ENCODE measurements around the gene TNNI2.
"Not testable (repeated sequence)": the region's sequence is repeated elsewhere in the genome, so short reads cannot be mapped to it uniquely, and the experiment has no call there.

TNNI2 gene

GRCh38 chr11:1875093-1875850, 36.5 kb downstream of the TNNI2 start:
- DNase-seq (ENCODE audit: low spot score) = no peak

GRCh38 chr11:1875851-1876301, 37.1 kb downstream of the TNNI2 start:
- not testable (repeated sequence) for DNase-seq (ENCODE audit: low spot score)

GRCh38 chr11:1876361-1877063, 37.7 kb downstream of the TNNI2 start:
- DNase-seq (ENCODE audit: low spot score) = peak; percentile 24

GRCh38 chr11:1877211-1878136, 38.7 kb downstream of the TNNI2 start:
- DNase-seq (ENCODE audit: low spot score) = no peak

- no peak for DNase-seq (ENCODE audit: low spot score)
Measured at GRCh38 chr11:1878137-1879031, 39.6 kb downstream of the TNNI2 start.

- DNase-seq (ENCODE audit: low spot score) = no peak
Measured at GRCh38 chr11:1879342-1879940, 40.7 kb downstream of the TNNI2 start.

- no peak for DNase-seq (ENCODE audit: low spot score)
Measured at GRCh38 chr11:1879941-1880720, 41.4 kb downstream of the TNNI2 start.

GRCh38 chr11:1880746-1881441, 42.1 kb downstream of the TNNI2 start:
- no peak for DNase-seq (ENCODE audit: low spot score)

GRCh38 chr11:1881442-1882264, 42.9 kb downstream of the TNNI2 start:
- DNase-seq (ENCODE audit: low spot score) = no peak

GRCh38 chr11:1882265-1883238, 43.8 kb downstream of the TNNI2 start:
- DNase-seq (ENCODE audit: low spot score) = peak; percentile 52

GRCh38 chr11:1883346-1884302, 44.8 kb downstream of the TNNI2 start:
- no peak for DNase-seq (ENCODE audit: low spot score)

- DNase-seq (ENCODE audit: low spot score) = no peak
Measured at GRCh38 chr11:1884303-1884700, 45.5 kb downstream of the TNNI2 start.

GRCh38 chr11:1886551-1886950, 47.8 kb downstream of the TNNI2 start:
- not testable (repeated sequence) for DNase-seq (ENCODE audit: low spot score)

- no peak for DNase-seq (ENCODE audit: low spot score)
Measured at GRCh38 chr11:1887451-1888346, 48.9 kb downstream of the TNNI2 start.

- no peak for DNase-seq (ENCODE audit: low spot score)
Measured at GRCh38 chr11:1888347-1888753, 49.6 kb downstream of the TNNI2 start.

Measured in RKO (cell line).